HG03342 (cell line): ENCODE results near the gene SCAND1.

Experiments
- ATAC-seq: cut with Tn5 transposase; IDR thresholded peaks from one replicate; pipeline ENCODE4 v1.9.1; 2021; ENCODE audit warnings: mild to moderate bottlenecking, moderate library complexity; ENCODE audit not compliant: unreplicated experiment

SCAND1 gene

DNA sequence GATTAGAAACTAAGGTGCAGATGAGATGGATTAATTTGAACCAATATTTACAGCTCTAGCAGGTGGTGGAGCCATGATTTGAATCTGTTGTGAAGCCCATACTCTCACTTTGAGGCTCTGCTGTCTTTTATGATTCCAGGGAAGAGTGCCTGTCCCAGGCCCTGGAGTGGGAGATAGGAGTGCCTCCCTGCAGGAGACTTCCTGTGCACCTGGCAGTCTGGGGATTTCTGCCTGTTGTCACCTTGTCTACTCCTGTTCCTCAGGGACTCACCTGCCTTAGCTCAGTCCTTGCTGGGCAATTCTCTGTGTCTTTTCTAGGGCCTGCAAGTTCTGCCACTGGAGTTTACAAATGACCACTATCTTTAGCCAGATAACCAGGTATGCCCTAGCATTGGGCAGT lies 46.3 kb downstream of the SCAND1 start:
- no peak for ATAC-seq

DNA sequence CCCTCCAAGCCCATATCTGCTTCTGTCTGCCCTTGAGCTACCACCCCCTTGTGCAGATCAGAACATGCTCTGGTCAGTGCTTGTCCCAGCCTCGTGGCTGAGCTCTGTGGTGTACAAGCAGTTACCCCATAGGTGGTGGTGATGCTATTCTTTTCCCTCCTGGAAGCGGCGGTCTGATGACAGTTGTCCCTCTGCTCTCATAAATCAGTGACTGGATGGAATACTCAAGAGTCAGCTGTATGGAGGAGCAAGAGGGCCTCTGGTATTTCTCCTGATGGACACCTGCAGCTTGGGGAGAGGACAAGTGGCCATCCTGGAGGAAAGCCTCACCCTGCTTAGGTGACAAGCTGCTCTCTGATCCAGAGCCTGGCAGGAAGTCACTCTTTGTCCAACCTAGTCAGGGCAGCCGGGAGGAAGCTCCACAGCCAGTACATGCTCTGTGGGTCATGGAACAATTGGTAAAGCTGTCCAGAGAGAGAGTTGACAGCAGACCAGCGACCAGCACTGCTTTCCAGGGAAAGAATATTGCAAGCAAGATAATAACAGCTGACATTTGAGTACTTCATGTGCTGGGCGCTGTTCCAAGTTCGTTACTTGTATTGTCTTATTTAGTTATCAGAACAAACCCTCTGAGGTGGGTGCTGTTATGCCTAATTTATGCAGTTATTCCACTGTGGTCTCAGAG lies 47.1 kb downstream of the SCAND1 start:
- no peak for ATAC-seq

DNA sequence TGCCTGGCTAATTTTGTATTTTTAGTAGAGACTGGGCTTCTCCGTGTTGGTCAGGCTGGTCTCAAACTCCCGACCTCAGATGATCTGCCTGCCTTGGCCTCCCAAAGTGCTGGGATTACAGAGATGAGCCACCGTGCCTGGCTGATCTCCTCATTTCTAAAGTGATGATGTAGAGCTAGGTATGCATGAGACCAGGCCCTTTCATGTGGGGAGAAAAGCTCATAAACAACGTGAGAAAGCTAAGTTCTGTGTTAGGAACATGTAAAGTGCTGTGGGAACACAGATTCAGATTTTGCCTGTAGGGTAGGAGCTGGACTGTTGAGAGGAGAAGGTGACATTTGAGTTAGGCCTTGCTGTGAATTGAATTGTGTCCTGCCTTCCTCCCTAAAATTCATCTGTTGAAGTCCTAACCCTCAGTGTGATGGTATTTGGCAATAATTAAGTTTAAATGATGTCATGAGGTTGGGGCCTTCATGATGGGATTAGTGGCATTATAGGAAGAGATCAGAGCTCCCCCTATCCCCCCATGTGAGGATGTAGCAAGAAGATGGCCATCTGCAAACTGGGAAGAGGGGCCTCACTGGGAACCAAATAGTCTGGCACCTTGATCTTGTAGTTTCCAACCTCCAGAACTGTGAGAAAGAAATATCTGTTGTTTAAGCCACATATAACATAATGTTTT lies 49.2 kb downstream of the SCAND1 start:
- ATAC-seq = no peak

DNA sequence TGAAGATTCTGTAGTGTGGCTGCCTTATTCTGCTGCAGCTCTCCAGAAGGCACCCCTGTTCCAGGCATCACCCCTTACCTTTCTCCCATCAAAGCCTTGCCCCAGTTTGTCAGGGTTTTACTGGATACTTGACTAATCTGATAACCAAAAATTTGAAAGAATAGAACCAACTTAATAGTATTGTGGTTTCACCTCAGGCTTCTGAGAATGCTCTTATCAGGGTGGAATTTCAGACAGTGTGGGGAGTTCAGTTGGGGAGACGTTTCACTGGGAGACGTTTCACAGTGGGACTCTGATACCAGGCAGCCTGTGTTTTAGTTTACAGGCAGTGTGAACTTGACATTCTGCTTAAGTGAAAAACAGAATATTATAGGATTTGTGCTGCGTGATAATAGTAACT lies 50.5 kb downstream of the SCAND1 start:
- ATAC-seq = no peak
